Measurements from ENCODE around the gene CCDC85C.
"Not testable (repeated sequence)": the region's sequence is repeated elsewhere in the genome, so short reads cannot be mapped to it uniquely, and the experiment has no call there.

CCDC85C gene

GRCh38 chr14:99643343-99643742 is 39.3 kb upstream of the CCDC85C start:
- no peak for TF ChIP-seq CTCF (IDR thresholded peaks at IDR 0.05)
- H3K36me3 ChIP-seq, result no peaks in the 10 kb centered on the region
- no peak overlapping the region for H3K27ac ChIP-seq
- H3K4me3 ChIP-seq (ENCODE audit: low read depth in 1 of 2, low read length in 1 of 2), result no peak overlapping the region
- no peaks in the 10 kb centered on the region for H3K9me3 ChIP-seq
- H3K4me1 ChIP-seq (ENCODE audit: control insufficient read depth in 1 of 2, insufficient read depth in 1 of 2, low read depth in 1 of 2, low read length in 1 of 2), result no peaks in the 10 kb centered on the region
- H3K27me3 ChIP-seq, result peaks cover 46% of the 10 kb centered on the region

- not testable (repeated sequence) for H3K9me3 ChIP-seq; H3K4me1 ChIP-seq (ENCODE audit: control insufficient read depth in 1 of 2, insufficient read depth in 1 of 2, low read depth in 1 of 2, low read length in 1 of 2)
These were observed 38.8 kb upstream of the CCDC85C start for GRCh38 chr14:99642771-99643170.

GRCh38 chr14:99637624-99638023 is 33.6 kb upstream of the CCDC85C start:
- Histone ChIP-seq H3K27ac (no peak overlapping the region), H3K9me3 (no peaks in the 10 kb centered on the region), H3K36me3 (no peaks in the 10 kb centered on the region), H3K4me1 (ENCODE audit: control insufficient read depth in 1 of 2, insufficient read depth in 1 of 2, low read depth in 1 of 2, low read length in 1 of 2) (no peaks in the 10 kb centered on the region), H3K27me3 (peaks cover 3% of the 10 kb centered on the region), H3K4me3 (ENCODE audit: low read depth in 1 of 2, low read length in 1 of 2) (no peak overlapping the region)
- TF ChIP-seq CTCF (IDR thresholded peaks at IDR 0.05), result no peak

More at GRCh38 chr14:99642771-99643170, 38.8 kb upstream of the CCDC85C start:
- H3K27ac ChIP-seq; H3K36me3 ChIP-seq; H3K4me3 ChIP-seq (ENCODE audit: low read depth in 1 of 2, low read length in 1 of 2): not testable (repeated sequence)
- peaks cover 46% of the 10 kb centered on the region for H3K27me3 ChIP-seq

GRCh38 chr14:99636487-99636886 is 32.5 kb upstream of the CCDC85C start:
- peaks cover 3% of the 10 kb centered on the region for H3K27me3 ChIP-seq
- no peak overlapping the region for H3K4me3 ChIP-seq (ENCODE audit: low read depth in 1 of 2, low read length in 1 of 2)
- H3K9me3 ChIP-seq, result no peaks in the 10 kb centered on the region
- no peak overlapping the region for H3K27ac ChIP-seq
- TF ChIP-seq CTCF (IDR thresholded peaks at IDR 0.05), result no peak
- H3K36me3 ChIP-seq, result no peaks in the 10 kb centered on the region
- no peaks in the 10 kb centered on the region for H3K4me1 ChIP-seq (ENCODE audit: control insufficient read depth in 1 of 2, insufficient read depth in 1 of 2, low read depth in 1 of 2, low read length in 1 of 2)

- H3K9me3 ChIP-seq, result no peaks in the 10 kb centered on the region
- no peak for TF ChIP-seq CTCF (IDR thresholded peaks at IDR 0.05)
- no peak overlapping the region for H3K4me3 ChIP-seq (ENCODE audit: low read depth in 1 of 2, low read length in 1 of 2)
- peaks cover 3% of the 10 kb centered on the region for H3K27me3 ChIP-seq
- no peaks in the 10 kb centered on the region for H3K36me3 ChIP-seq
- H3K27ac ChIP-seq, result no peak overlapping the region
- no peaks in the 10 kb centered on the region for H3K4me1 ChIP-seq (ENCODE audit: control insufficient read depth in 1 of 2, insufficient read depth in 1 of 2, low read depth in 1 of 2, low read length in 1 of 2)
These were observed 31.1 kb upstream of the CCDC85C start for GRCh38 chr14:99635116-99635515.

GRCh38 chr14:99634443-99634842 is 30.4 kb upstream of the CCDC85C start:
- peaks cover 3% of the 10 kb centered on the region for H3K27me3 ChIP-seq
- H3K36me3 ChIP-seq, result no peaks in the 10 kb centered on the region
- no peak overlapping the region for H3K27ac ChIP-seq
- no peak overlapping the region for H3K4me3 ChIP-seq (ENCODE audit: low read depth in 1 of 2, low read length in 1 of 2)
- no peaks in the 10 kb centered on the region for H3K4me1 ChIP-seq (ENCODE audit: control insufficient read depth in 1 of 2, insufficient read depth in 1 of 2, low read depth in 1 of 2, low read length in 1 of 2)
- no peaks in the 10 kb centered on the region for H3K9me3 ChIP-seq
- TF ChIP-seq CTCF (IDR thresholded peaks at IDR 0.05), result no peak

All from neutrophil (primary cell).